CD4-positive, CD25-positive, alpha-beta regulatory T cell (primary cell): ENCODE results near the gene RAB34. TPM values are rescaled to one million over a fixed set of nuclear protein-coding genes. Genes with fewer than 3 reads are reported as not detected.
"Not testable (repeated sequence)": the region's sequence is repeated elsewhere in the genome, so short reads cannot be mapped to it uniquely, and the experiment has no call there.

Experiments
- ATAC-seq, 2 donors: fragments of 150-1000 bp; cut with Tn5 transposase; one replicate each; pipeline ENCODE4 v1.10.0; 2021; ENCODE audit warnings: low read depth in 2 of 2, moderate number of reproducible peaks in 2 of 2, moderate library complexity in 1 of 2
- DNase-seq, 3 donors: peaks; one replicate each; pipeline versions ENCODE4 v3.0.0 to v3.0.0-alpha.2; 2012 to 2022; ENCODE audit warnings: mixed read lengths in 1 of 3
- H3K27ac ChIP-seq: one replicate; pipeline ENCODE4 v1.7.0; 2013; ENCODE audit warnings: mild to moderate bottlenecking, low read length; ENCODE audit not compliant: insufficient read depth, poor library complexity, severe bottlenecking
- H3K27me3 ChIP-seq: one replicate; pipeline ENCODE4 v1.7.0; 2013; ENCODE audit warnings: low read length; ENCODE audit not compliant: control insufficient read depth, insufficient read depth
- H3K36me3 ChIP-seq: one replicate; pipeline ENCODE4 v1.7.0; 2013; ENCODE audit warnings: mild to moderate bottlenecking, low read length, moderate library complexity; ENCODE audit not compliant: control insufficient read depth, insufficient read depth
- H3K4me1 ChIP-seq: 2 replicates; pipeline ENCODE4 v1.7.0; 2013; ENCODE audit warnings: mild to moderate bottlenecking, low read length; ENCODE audit not compliant: insufficient read depth, control insufficient read depth, poor library complexity, severe bottlenecking
- H3K4me3 ChIP-seq: one replicate; pipeline ENCODE4 v1.7.0; 2013; ENCODE audit warnings: low read depth, mild to moderate bottlenecking, low read length, moderate library complexity
- H3K9me3 ChIP-seq, 2 experiments: 1 replicate in 1 of 2; 2 replicates in 1 of 2; pipeline ENCODE4 v1.7.0; 2013; ENCODE audit warnings: low read length in 2 of 2, mild to moderate bottlenecking in 1 of 2, moderate library complexity in 1 of 2; ENCODE audit not compliant: control insufficient read depth in 2 of 2
- H3K27ac Mint-ChIP-seq, 3 donors: one replicate each; pipeline ENCODE4 v1.8.0; 2020 to 2022; ENCODE audit warnings: mild to moderate bottlenecking in 3 of 3, mixed read lengths in 3 of 3, moderate library complexity in 2 of 3
- H3K27me3 Mint-ChIP-seq: one replicate; pipeline ENCODE4 v1.8.0; 2022; ENCODE audit warnings: mild to moderate bottlenecking, mixed read lengths
- H3K36me3 Mint-ChIP-seq: one replicate; pipeline ENCODE4 v1.8.0; 2020; ENCODE audit warnings: mixed read lengths
- H3K4me1 Mint-ChIP-seq, 4 donors: one replicate each; pipeline ENCODE4 v1.8.0; 2020 to 2022; ENCODE audit warnings: mixed read lengths in 4 of 4, mild to moderate bottlenecking in 1 of 4
- H3K4me3 Mint-ChIP-seq, 4 donors: one replicate each; pipeline ENCODE4 v1.8.0; 2020 to 2022; ENCODE audit warnings: mild to moderate bottlenecking in 4 of 4, mixed read lengths in 4 of 4, moderate library complexity in 3 of 4
- H3K9me3 Mint-ChIP-seq, 7 donors: one replicate each; pipeline ENCODE4 v1.8.0; 2020 to 2022; ENCODE audit warnings: mixed read lengths in 7 of 7, mild to moderate bottlenecking in 3 of 7, moderate library complexity in 2 of 7
- polyA plus RNA-seq, 4 donors: library from polyadenylated mRNA; unstranded; fragments of 300-500 nt; fragmentation: Illumina TruSeq; gene quantifications; one replicate each; pipeline ENCODE4 v1.2.3, GENCODE V29; 2021
- total RNA-seq: library from RNA; stranded (reverse); gene quantifications from one replicate; pipeline ENCODE4 v1.2.3, GENCODE V29; 2022

The RAB34 gene
- total and polyA plus RNA-seq, 5 donors from 2014 or later, result 4.0 to 11.5 (median 6.7) TPM

- H3K27me3 ChIP-seq, ATAC-seq, DNase-seq, H3K9me3 ChIP-seq, H3K27ac ChIP-seq, H3K4me3 ChIP-seq, H3K9me3 Mint-ChIP-seq: not testable (repeated sequence)
- Mint-ChIP-seq H3K27me3 (peaks cover 14% of the 10 kb centered on the region), H3K27ac (peak overlapping the region; percentile 71 to 76 (median 75)), H3K4me3 (peak overlapping the region; percentile 82 to 99 (median 92)), H3K4me1 (peaks cover 12 to 83% (median 41%) of the 10 kb centered on the region in 4 donors), H3K36me3 (peaks cover 44% of the 10 kb centered on the region)
- Histone ChIP-seq H3K36me3 (peaks cover 34% of the 10 kb centered on the region), H3K4me1 (peaks cover 61% of the 10 kb centered on the region)
Observed at GRCh38 chr17:28723836-28724499, 6.3 kb upstream of the RAB34 start.

- peaks cover 44% of the 10 kb centered on the region for H3K36me3 Mint-ChIP-seq
Observed at GRCh38 chr17:28723159-28723835, 5.6 kb upstream of the RAB34 start.

GRCh38 chr17:28722417-28723158 lies 4.9 kb upstream of the RAB34 start:
- peak overlapping the region; percentile 28 to 99 (median 74) for H3K4me3 Mint-ChIP-seq
- no peaks in the 10 kb centered on the region for H3K9me3 Mint-ChIP-seq
- peaks cover 19% of the 10 kb centered on the region for H3K27me3 Mint-ChIP-seq
- Histone ChIP-seq H3K9me3 (no peaks in the 10 kb centered on the region), H3K27ac (peak overlapping the region; percentile 90), H3K4me1 (peaks cover 54% of the 10 kb centered on the region), H3K27me3 (no peaks in the 10 kb centered on the region), H3K36me3 (peaks cover 34% of the 10 kb centered on the region), H3K4me3 (no peak overlapping the region)
- peak overlapping the region; percentile 20 to 47 (median 43) for H3K27ac Mint-ChIP-seq
- H3K4me1 Mint-ChIP-seq, result peaks cover 6 to 80% (median 39%) of the 10 kb centered on the region in 4 donors
- ATAC-seq, result no peak
- peaks cover 44% of the 10 kb centered on the region for H3K36me3 Mint-ChIP-seq
- DNase-seq, result no peak

More at GRCh38 chr17:28723159-28723835, 5.6 kb upstream of the RAB34 start:
- Histone ChIP-seq H3K4me1 (peaks cover 57% of the 10 kb centered on the region), H3K27me3 (no peaks in the 10 kb centered on the region), H3K4me3 (no peak overlapping the region), H3K9me3 (no peaks in the 10 kb centered on the region), H3K27ac (peak overlapping the region; percentile 38), H3K36me3 (peaks cover 34% of the 10 kb centered on the region)
- DNase-seq, result no peak
- H3K4me1 Mint-ChIP-seq, result peaks cover 10 to 82% (median 41%) of the 10 kb centered on the region in 4 donors
- H3K27ac Mint-ChIP-seq, result peak overlapping the region in 1 of 3 donors; percentile 71
- peak overlapping the region; percentile 13 to 99 (median 58) for H3K4me3 Mint-ChIP-seq
- H3K27me3 Mint-ChIP-seq, result peaks cover 17% of the 10 kb centered on the region
- H3K9me3 Mint-ChIP-seq, result no peaks in the 10 kb centered on the region
- no peak for ATAC-seq

- DNase-seq, H3K9me3 Mint-ChIP-seq, H3K9me3 ChIP-seq, ATAC-seq, H3K27me3 ChIP-seq: not testable (repeated sequence)
- Histone ChIP-seq H3K4me3 (peak overlapping the region; percentile 85), H3K27ac (peak overlapping the region; percentile 90), H3K36me3 (peaks cover 34% of the 10 kb centered on the region), H3K4me1 (peaks cover 47% of the 10 kb centered on the region)
- peaks cover 4 to 72% (median 39%) of the 10 kb centered on the region in 4 donors for H3K4me1 Mint-ChIP-seq
- peak overlapping the region; percentile 94 to 99 (median 99) for H3K27ac Mint-ChIP-seq
- peaks cover 26% of the 10 kb centered on the region for H3K27me3 Mint-ChIP-seq
- peak overlapping the region; percentile 93 to 100 (median 99) for H3K4me3 Mint-ChIP-seq
- H3K36me3 Mint-ChIP-seq, result peaks cover 44% of the 10 kb centered on the region
Observed at GRCh38 chr17:28720997-28721329, 3.3 kb upstream of the RAB34 start.

- Mint-ChIP-seq H3K4me1 (peaks cover 4 to 68% (median 36%) of the 10 kb centered on the region in 4 donors), H3K27me3 (peaks cover 29% of the 10 kb centered on the region), H3K4me3 (peak overlapping the region; percentile 93 to 100 (median 99)), H3K36me3 (peaks cover 44% of the 10 kb centered on the region), H3K9me3 (no peaks in the 10 kb centered on the region), H3K27ac (peak overlapping the region; percentile 94 to 99 (median 99))
- peaks cover 7% of the 10 kb centered on the region for H3K27me3 ChIP-seq
- peak overlapping the region; percentile 90 for H3K27ac ChIP-seq
- peaks cover 41% of the 10 kb centered on the region for H3K4me1 ChIP-seq
- no peak for ATAC-seq
- H3K4me3 ChIP-seq, result peak overlapping the region; percentile 85
- DNase-seq, result peak in 1 of 3 donors; percentile 65
- H3K36me3 ChIP-seq, result peaks cover 34% of the 10 kb centered on the region
- H3K9me3 ChIP-seq, result no peaks in the 10 kb centered on the region
Observed at GRCh38 chr17:28720247-28720996, 2.8 kb upstream of the RAB34 start.

GRCh38 chr17:28719021-28719433 lies 1.4 kb upstream of the RAB34 start:
- peak overlapping the region; percentile 85 for H3K4me3 ChIP-seq
- H3K4me3 Mint-ChIP-seq, result peak overlapping the region; percentile 93 to 100 (median 99)
- H3K4me1 ChIP-seq, result peaks cover 36% of the 10 kb centered on the region
- no peaks in the 10 kb centered on the region for H3K9me3 Mint-ChIP-seq
- H3K36me3 ChIP-seq, result peaks cover 23% of the 10 kb centered on the region
- H3K27me3 Mint-ChIP-seq, result peaks cover 37% of the 10 kb centered on the region
- peaks cover 35% of the 10 kb centered on the region for H3K36me3 Mint-ChIP-seq
- DNase-seq (no peak), ATAC-seq (no peak)
- peak overlapping the region; percentile 94 to 99 (median 99) for H3K27ac Mint-ChIP-seq
- H3K9me3 ChIP-seq, result no peaks in the 10 kb centered on the region
- H3K27me3 ChIP-seq, result peaks cover 11% of the 10 kb centered on the region
- H3K27ac ChIP-seq, result peak overlapping the region; percentile 90
- H3K4me1 Mint-ChIP-seq, result peaks cover 4 to 55% (median 24%) of the 10 kb centered on the region in 4 donors
